ENCODE results near the gene FSD1. TPM values are rescaled to one million over a fixed set of nuclear protein-coding genes. Genes with fewer than 3 reads are reported as not detected.

Gene FSD1
- total and polyA plus RNA-seq, 9 of the 15 experiments (the other 6 are each of a cell fraction or from before 2014, with no cell fraction given), result 0.11 to 1.9 (median 0.94) TPM; not detected in 1

DNA sequence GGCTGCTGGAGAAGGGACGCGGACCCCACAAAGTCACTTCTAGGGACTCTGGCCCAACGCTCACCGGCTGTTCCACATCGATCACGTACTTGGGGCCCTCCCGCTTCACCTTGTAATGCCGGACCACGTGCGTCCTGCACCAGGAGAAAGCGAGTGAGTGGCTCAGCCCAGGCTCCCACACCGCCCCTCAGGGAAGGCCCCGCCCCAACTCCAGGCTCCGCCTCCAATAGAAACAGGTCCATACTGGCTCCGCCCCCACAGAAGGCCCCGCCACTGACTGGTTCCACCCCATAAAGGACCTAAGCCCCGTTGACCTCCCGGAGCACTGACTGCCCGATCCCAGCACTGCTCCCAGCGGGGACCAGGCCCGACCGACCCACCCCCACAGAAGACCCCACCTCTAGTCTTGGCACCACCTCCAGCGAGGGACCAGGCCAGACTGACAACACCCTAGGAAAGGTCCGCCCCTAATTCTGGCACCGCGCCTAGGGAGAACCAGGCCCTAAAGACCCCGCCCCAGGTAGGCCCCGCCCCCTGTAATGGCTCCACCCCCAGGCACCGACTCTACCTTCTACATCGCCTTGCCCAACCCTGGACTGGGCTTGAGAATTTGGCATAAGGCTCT, 23.0 kb downstream of the FSD1 start (continued):
- TF ChIP-seq, protein P1, sequence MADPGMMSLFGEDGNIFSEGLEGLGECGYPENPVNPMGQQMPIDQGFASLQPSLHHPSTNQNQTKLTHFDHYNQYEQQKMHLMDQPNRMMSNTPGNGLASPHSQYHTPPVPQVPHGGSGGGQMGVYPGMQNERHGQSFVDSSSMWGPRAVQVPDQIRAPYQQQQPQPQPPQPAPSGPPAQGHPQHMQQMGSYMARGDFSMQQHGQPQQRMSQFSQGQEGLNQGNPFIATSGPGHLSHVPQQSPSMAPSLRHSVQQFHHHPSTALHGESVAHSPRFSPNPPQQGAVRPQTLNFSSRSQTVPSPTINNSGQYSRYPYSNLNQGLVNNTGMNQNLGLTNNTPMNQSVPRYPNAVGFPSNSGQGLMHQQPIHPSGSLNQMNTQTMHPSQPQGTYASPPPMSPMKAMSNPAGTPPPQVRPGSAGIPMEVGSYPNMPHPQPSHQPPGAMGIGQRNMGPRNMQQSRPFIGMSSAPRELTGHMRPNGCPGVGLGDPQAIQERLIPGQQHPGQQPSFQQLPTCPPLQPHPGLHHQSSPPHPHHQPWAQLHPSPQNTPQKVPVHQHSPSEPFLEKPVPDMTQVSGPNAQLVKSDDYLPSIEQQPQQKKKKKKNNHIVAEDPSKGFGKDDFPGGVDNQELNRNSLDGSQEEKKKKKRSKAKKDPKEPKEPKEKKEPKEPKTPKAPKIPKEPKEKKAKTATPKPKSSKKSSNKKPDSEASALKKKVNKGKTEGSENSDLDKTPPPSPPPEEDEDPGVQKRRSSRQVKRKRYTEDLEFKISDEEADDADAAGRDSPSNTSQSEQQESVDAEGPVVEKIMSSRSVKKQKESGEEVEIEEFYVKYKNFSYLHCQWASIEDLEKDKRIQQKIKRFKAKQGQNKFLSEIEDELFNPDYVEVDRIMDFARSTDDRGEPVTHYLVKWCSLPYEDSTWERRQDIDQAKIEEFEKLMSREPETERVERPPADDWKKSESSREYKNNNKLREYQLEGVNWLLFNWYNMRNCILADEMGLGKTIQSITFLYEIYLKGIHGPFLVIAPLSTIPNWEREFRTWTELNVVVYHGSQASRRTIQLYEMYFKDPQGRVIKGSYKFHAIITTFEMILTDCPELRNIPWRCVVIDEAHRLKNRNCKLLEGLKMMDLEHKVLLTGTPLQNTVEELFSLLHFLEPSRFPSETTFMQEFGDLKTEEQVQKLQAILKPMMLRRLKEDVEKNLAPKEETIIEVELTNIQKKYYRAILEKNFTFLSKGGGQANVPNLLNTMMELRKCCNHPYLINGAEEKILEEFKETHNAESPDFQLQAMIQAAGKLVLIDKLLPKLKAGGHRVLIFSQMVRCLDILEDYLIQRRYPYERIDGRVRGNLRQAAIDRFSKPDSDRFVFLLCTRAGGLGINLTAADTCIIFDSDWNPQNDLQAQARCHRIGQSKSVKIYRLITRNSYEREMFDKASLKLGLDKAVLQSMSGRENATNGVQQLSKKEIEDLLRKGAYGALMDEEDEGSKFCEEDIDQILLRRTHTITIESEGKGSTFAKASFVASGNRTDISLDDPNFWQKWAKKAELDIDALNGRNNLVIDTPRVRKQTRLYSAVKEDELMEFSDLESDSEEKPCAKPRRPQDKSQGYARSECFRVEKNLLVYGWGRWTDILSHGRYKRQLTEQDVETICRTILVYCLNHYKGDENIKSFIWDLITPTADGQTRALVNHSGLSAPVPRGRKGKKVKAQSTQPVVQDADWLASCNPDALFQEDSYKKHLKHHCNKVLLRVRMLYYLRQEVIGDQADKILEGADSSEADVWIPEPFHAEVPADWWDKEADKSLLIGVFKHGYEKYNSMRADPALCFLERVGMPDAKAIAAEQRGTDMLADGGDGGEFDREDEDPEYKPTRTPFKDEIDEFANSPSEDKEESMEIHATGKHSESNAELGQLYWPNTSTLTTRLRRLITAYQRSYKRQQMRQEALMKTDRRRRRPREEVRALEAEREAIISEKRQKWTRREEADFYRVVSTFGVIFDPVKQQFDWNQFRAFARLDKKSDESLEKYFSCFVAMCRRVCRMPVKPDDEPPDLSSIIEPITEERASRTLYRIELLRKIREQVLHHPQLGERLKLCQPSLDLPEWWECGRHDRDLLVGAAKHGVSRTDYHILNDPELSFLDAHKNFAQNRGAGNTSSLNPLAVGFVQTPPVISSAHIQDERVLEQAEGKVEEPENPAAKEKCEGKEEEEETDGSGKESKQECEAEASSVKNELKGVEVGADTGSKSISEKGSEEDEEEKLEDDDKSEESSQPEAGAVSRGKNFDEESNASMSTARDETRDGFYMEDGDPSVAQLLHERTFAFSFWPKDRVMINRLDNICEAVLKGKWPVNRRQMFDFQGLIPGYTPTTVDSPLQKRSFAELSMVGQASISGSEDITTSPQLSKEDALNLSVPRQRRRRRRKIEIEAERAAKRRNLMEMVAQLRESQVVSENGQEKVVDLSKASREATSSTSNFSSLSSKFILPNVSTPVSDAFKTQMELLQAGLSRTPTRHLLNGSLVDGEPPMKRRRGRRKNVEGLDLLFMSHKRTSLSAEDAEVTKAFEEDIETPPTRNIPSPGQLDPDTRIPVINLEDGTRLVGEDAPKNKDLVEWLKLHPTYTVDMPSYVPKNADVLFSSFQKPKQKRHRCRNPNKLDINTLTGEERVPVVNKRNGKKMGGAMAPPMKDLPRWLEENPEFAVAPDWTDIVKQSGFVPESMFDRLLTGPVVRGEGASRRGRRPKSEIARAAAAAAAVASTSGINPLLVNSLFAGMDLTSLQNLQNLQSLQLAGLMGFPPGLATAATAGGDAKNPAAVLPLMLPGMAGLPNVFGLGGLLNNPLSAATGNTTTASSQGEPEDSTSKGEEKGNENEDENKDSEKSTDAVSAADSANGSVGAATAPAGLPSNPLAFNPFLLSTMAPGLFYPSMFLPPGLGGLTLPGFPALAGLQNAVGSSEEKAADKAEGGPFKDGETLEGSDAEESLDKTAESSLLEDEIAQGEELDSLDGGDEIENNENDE (IDR thresholded peaks at IDR 0.05; ENCODE audit: low read depth, low read length), result no peak
- TF ChIP-seq POLR2AphosphoS2 (IDR thresholded peaks at IDR 0.05; ENCODE audit: low read length) (no peak), ZNF347 (CRISPR knock-in tag; IDR thresholded peaks at IDR 0.05; ENCODE audit: low read depth) (no peak), RFX5 (IDR thresholded peaks at IDR 0.05; ENCODE audit: low read depth, low read length) (no peak)
- TF ChIP-seq, protein P2, sequence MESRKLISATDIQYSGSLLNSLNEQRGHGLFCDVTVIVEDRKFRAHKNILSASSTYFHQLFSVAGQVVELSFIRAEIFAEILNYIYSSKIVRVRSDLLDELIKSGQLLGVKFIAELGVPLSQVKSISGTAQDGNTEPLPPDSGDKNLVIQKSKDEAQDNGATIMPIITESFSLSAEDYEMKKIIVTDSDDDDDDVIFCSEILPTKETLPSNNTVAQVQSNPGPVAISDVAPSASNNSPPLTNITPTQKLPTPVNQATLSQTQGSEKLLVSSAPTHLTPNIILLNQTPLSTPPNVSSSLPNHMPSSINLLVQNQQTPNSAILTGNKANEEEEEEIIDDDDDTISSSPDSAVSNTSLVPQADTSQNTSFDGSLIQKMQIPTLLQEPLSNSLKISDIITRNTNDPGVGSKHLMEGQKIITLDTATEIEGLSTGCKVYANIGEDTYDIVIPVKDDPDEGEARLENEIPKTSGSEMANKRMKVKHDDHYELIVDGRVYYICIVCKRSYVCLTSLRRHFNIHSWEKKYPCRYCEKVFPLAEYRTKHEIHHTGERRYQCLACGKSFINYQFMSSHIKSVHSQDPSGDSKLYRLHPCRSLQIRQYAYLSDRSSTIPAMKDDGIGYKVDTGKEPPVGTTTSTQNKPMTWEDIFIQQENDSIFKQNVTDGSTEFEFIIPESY (CRISPR knock-in tag; IDR thresholded peaks at IDR 0.05), result peak; percentile 38; the same call in 1 of the 2 replicates
